Raji (cell line): ENCODE data around the gene OTP.

ENCODE experiments used
- POLR2A ChIP-seq: IDR thresholded peaks from 2 replicates; pipeline ENCODE4 v1.6.1; 2011; ENCODE audit warnings: low read depth, low read length, control low read depth; ENCODE audit not compliant: insufficient read depth

Gene OTP

DNA sequence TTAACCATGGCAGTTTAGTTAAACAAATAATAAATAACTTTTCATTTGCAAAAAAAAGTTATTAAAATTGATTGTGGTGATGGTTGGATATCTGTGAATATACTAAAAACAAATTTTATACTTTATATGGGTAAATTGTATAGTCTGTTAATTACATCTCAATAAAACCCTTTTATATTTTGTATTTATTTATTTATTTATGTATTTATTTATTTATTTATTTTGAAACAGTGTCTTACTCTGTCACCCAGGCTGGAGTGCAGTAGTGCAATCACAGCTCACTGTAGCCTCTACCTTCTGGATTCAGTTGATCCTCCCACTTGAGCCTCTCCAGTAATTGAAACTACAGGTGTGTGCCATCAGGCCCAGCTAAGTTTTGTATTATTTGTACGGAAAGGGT, 52.4 kb downstream of the OTP start:
- TF ChIP-seq POLR2A = no peak
